Calu3 (cell line): Measurements from ENCODE around the gene DCHS1. TPM values are rescaled to one million over a fixed set of nuclear protein-coding genes. Genes with fewer than 3 reads are reported as not detected.

Experiments
- BruUV-seq: library from RNA; stranded (reverse); fragments of 400-500 nt; replicated peaks from 2 replicates; lab custom pipeline; 2021; lab: Mats Ljungman, UMichigan
- CTCF ChIA-PET: fragments of 300-600 bp; sonication (Branson Sonifier 250); formaldehyde crosslinking; loops from one replicate; lab custom pipeline; 2022; ENCODE audit warnings: antibody characterized with exemption; lab: Charles Lee
- DNase-seq: peaks from one replicate; pipeline ENCODE4 v3.0.0; 2022
- H3K27ac Mint-ChIP-seq: one replicate; pipeline ENCODE4 v1.8.0; 2022; ENCODE audit warnings: mixed read lengths; ENCODE audit not compliant: unreplicated experiment
- H3K27me3 Mint-ChIP-seq: one replicate; pipeline ENCODE4 v1.8.0; 2022; ENCODE audit warnings: mixed read lengths; ENCODE audit not compliant: unreplicated experiment
- H3K36me3 Mint-ChIP-seq: one replicate; pipeline ENCODE4 v1.8.0; 2022; ENCODE audit warnings: mild to moderate bottlenecking, moderate library complexity, mixed read lengths; ENCODE audit not compliant: insufficient read depth, unreplicated experiment
- H3K4me1 Mint-ChIP-seq: one replicate; pipeline ENCODE4 v1.8.0; 2022; ENCODE audit warnings: mild to moderate bottlenecking, low read depth, mixed read lengths; ENCODE audit not compliant: unreplicated experiment
- H3K4me3 Mint-ChIP-seq: one replicate; pipeline ENCODE4 v1.8.0; 2022; ENCODE audit warnings: mild to moderate bottlenecking, low read depth, moderate library complexity, mixed read lengths; ENCODE audit not compliant: unreplicated experiment
- H3K9me3 Mint-ChIP-seq: one replicate; pipeline ENCODE4 v1.8.0; 2022; ENCODE audit warnings: low read depth, mixed read lengths; ENCODE audit not compliant: unreplicated experiment
- intact Hi-C: fragments of 100-400 bp; cut with micrococcal nuclease; formaldehyde crosslinking; loops from one replicate; pipeline ENCODE4 v1.10.0; 2022; ENCODE audit not compliant: unreplicated experiment
- total RNA-seq: library from RNA; stranded (reverse); gene quantifications from 2 replicates; pipeline ENCODE4 v1.2.3, GENCODE V29; 2022
- TF ChIP-seq, protein P1 (sequence below): fragments of 200-600 bp; IDR thresholded peaks from one replicate; pipeline ENCODE4 v1.8.0; 2022; ENCODE audit warnings: antibody characterized with exemption; ENCODE audit not compliant: unreplicated experiment

DCHS1 gene
- total RNA-seq, 1 experiment from 2014 or later: 0.02 TPM

DNA sequence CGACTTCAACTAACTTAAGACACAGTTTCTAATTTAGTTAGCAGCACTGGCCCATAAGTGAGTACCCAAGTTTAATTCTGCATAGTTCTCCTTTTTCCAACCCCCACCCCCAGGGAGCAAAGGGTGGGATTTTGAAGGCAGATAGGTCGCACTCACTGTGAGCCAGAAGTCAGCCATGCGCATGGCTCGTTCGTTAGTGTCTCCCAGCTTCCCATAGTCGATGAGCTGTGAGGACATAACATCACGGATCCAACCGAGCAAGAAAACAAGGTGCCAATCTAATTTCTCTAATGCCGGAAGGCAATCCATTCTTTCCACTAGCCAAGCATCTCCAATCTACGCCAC is 27.0 kb upstream of the DCHS1 start:
- H3K9me3 Mint-ChIP-seq: no peaks in the 10 kb centered on the region
- BruUV-seq: TSS peak; percentile 84
- intact Hi-C loops: loop anchor here (2.0 kb wide), 1 partner anchor 70 kb away; the partner anchor contains the start of gene TAF10
- peak overlapping the region; percentile 68 for H3K27ac Mint-ChIP-seq
- H3K4me3 Mint-ChIP-seq: peak overlapping the region; percentile 99
- CTCF ChIA-PET: interaction anchor here (1.2 to 1.3 kb wide), 3 partner anchors 71 to 303 kb away, joined by 5 to 18 read pairs (median 9); partner anchors contain the start of gene TAF10
- peaks cover 22% of the 10 kb centered on the region for H3K27me3 Mint-ChIP-seq
- no peak for DNase-seq
- no peaks in the 10 kb centered on the region for H3K4me1 Mint-ChIP-seq
- TF ChIP-seq, protein P1, sequence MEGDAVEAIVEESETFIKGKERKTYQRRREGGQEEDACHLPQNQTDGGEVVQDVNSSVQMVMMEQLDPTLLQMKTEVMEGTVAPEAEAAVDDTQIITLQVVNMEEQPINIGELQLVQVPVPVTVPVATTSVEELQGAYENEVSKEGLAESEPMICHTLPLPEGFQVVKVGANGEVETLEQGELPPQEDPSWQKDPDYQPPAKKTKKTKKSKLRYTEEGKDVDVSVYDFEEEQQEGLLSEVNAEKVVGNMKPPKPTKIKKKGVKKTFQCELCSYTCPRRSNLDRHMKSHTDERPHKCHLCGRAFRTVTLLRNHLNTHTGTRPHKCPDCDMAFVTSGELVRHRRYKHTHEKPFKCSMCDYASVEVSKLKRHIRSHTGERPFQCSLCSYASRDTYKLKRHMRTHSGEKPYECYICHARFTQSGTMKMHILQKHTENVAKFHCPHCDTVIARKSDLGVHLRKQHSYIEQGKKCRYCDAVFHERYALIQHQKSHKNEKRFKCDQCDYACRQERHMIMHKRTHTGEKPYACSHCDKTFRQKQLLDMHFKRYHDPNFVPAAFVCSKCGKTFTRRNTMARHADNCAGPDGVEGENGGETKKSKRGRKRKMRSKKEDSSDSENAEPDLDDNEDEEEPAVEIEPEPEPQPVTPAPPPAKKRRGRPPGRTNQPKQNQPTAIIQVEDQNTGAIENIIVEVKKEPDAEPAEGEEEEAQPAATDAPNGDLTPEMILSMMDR: no peak
- H3K36me3 Mint-ChIP-seq: peaks cover 27% of the 10 kb centered on the region

DNA sequence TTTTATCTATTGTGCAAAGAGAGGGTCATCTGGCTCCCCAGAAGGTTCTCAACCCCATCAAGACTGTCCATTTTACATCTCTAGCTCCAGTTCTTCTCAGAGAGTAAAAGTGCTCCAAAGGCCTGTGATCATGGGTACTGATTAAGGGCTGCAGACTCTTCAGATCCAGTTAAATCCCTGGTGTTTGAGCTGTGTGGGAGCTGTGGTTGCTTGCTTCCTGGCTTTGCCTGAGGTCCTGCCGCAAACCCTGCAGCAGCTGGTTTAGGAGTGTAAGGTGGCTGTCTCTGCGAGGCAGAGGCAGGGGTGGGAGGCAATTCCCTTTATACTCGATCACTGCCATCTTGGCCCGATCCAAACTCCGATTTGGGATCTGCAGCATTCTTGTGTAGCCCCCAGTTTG is 26.3 kb upstream of the DCHS1 start:
- TF ChIP-seq, protein P1: no peak

DNA sequence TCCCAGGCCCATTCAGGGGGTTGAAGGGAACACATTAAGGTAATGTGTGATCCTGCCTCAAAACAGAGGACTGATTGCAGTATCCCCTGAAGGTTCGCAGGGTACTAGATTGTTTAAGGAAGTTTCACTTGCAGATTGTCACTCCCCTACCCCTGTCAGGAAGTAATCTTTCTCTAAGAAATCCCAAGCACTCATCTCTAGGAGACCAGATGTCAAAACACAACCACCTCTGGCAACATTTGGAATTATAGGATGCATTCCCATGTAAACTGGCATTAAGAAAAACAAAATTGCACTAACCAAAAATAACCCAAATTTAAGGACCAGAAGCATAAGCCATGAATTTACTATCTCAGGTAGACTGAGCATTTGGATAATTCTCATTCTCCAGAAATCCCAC is 25.9 kb upstream of the DCHS1 start:
- DNase-seq: no peak
- Mint-ChIP-seq H3K36me3 (peaks cover 27% of the 10 kb centered on the region), H3K4me3 (peak overlapping the region; percentile 99), H3K27ac (no peak overlapping the region), H3K4me1 (no peaks in the 10 kb centered on the region), H3K27me3 (peaks cover 12% of the 10 kb centered on the region), H3K9me3 (no peaks in the 10 kb centered on the region)
- CTCF ChIA-PET: no interaction called here
- TF ChIP-seq, protein P1: no peak
- intact Hi-C loops: no loop called here
- no TSS peak for BruUV-seq

More for the DNA sequence above, 26.3 kb upstream of the DCHS1 start:
- Mint-ChIP-seq H3K27ac (no peak overlapping the region), H3K4me3 (peak overlapping the region; percentile 99), H3K4me1 (no peaks in the 10 kb centered on the region), H3K36me3 (peaks cover 27% of the 10 kb centered on the region), H3K27me3 (peaks cover 16% of the 10 kb centered on the region), H3K9me3 (no peaks in the 10 kb centered on the region)
- CTCF ChIA-PET: no interaction called here
- intact Hi-C loops: loop anchor here (2.0 kb wide), 1 partner anchor 69 kb away; the partner anchor contains the start of gene TAF10
- DNase-seq: peak; percentile 3
- BruUV-seq: no TSS peak

DNA sequence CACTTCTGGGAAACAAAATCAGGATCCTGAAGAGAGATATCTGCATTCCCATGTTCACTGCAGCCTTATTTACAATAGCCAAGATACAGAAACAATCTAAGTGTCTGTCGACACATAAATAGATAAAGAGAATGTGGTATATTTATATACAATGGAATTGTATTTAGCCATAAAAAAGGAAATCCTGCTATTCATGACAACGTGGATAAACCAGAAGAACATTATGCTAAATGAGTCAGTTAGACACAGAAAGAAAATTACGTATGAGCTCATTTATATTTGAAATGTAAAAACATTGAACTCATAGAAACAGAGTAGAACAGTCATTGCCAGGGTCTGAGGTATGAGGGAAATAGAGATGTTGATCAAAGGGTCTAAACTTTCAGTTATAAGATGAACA is 21.4 kb upstream of the DCHS1 start:
- H3K27ac Mint-ChIP-seq: no peak overlapping the region
- no peaks in the 10 kb centered on the region for H3K9me3 Mint-ChIP-seq
- DNase-seq: no peak
- no peaks in the 10 kb centered on the region for H3K4me1 Mint-ChIP-seq
- no TSS peak for BruUV-seq
- intact Hi-C loops: no loop called here
- TF ChIP-seq, protein P1: no peak
- no peak overlapping the region for H3K4me3 Mint-ChIP-seq
- no peaks in the 10 kb centered on the region for H3K27me3 Mint-ChIP-seq
- peaks cover 9% of the 10 kb centered on the region for H3K36me3 Mint-ChIP-seq
- CTCF ChIA-PET: no interaction called here
